HG02798 (cell line): ENCODE results near the gene SLC23A2.
"Not testable (repeated sequence)": the region's sequence is repeated elsewhere in the genome, so short reads cannot be mapped to it uniquely, and the experiment has no call there.

ENCODE experiments used
- ATAC-seq: cut with Tn5 transposase; IDR thresholded peaks from one replicate; pipeline ENCODE4 v1.9.1; 2021; ENCODE audit warnings: mild to moderate bottlenecking; ENCODE audit not compliant: unreplicated experiment, poor library complexity

The SLC23A2 gene

DNA sequence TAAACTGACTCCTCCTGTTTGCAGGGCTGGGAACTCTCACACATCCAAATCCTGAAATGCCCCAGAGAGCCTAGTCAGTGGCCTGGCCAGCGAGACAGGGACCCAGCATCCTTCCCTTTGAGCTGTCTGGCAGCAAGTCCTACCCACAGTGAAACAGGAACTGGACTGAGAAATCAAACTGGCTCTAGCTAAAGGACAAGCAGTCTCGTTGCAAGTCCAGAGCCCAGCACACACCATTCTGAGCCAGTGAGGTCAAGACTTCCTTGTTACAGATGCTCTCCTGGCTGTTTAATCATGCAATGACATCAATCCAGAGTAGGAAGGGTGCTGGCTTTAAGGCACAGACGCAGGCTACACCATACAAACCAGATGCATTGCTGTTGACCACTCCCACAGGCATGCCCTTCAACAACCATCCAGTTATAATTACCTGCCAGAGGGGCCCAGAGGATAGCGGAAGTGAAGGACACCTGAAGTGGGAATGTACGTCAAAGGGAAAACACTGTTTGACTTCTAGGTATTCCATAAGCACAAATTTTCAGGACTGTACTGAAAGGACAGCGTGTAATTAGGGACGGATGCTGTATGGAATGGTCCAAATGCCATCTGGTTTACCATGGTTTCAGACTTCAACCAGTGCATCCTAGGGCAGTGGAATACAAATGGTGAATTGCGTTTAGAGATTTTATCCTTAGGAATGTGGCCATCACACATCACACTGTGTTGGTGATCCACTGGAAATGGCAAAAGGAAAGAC, 114.4 kb downstream of the SLC23A2 start:
- no peak for ATAC-seq

DNA sequence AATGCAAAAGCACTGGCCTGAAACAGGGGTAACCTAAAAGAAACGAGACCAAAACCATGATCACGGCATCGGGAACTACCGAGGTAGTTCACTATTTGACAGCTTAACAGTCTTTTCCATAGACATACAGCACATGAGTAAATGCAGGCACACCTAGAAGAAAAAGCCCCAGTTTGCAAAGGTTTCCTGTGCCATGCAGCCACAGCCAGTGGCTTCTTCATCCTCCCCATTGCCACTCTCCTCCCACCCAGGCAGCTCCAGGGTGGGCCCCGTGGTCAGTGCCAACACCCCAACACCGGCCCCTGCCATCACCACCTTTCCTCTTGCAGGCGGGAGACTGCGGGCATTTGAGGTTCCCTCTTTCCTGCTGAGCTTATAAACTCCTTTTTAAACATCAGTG, 115.4 kb downstream of the SLC23A2 start:
- no peak for ATAC-seq

GRCh38 chr20:4883546-4883945, 117.8 kb downstream of the SLC23A2 start:
- no peak for ATAC-seq

- ATAC-seq = no peak
These were observed 118.3 kb downstream of the SLC23A2 start for GRCh38 chr20:4883051-4883450.

DNA sequence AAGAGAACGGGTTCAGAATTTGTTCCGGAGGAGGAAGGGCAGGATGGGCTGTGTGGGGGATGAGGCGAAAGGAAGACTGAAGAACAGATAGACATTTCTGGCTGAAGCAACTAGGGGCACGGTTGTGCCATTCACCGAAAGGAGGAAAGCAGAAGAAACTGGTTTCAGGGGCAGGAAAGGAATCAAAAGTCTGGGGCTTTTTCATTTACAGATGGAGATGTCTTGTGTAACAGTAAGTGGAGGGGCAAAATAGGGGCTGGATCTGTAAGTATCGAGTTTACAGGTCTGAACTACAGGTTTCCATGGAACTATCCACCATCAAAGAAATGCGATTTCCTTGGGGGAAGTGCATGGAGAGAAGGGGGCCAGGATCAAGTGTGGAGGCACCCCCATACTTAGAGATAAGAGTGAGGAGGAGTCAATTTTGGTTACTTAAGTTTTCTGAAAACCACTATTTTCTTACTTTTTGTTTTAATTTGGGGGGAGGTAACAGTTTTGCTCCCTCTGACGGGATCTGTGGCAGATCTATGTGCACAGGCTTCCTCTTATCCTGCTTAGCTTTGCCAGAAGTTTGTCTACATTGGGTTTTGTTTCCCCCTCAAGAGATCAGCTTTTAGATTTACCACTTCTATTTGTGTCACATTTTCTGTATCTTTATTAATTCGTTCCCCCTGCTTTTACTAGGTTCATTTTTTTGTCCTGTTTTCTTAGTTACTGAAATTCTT, 120.1 kb downstream of the SLC23A2 start:
- no peak for ATAC-seq

GRCh38 chr20:4880051-4880450, 121.3 kb downstream of the SLC23A2 start:
- no peak for ATAC-seq

DNA sequence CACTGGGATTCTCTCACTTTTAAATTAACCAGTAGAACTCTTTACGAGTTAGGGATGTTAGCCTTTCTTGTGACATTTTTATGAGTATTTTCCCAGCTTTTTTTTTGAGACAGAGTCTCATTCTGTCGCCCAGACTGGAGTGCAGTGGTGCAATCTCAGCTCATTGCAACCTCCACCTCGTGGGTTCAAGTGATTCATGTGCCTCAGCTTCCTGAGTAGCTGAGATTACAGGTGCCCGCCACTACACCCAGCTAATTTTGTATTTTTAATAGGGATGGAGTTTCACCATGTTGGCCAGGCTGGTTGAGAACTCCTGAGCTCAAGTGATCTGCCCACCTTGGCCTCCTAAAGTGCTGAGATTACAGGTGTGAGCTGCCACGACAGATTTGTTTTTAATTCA, 123.2 kb downstream of the SLC23A2 start:
- ATAC-seq = not testable (repeated sequence)

DNA sequence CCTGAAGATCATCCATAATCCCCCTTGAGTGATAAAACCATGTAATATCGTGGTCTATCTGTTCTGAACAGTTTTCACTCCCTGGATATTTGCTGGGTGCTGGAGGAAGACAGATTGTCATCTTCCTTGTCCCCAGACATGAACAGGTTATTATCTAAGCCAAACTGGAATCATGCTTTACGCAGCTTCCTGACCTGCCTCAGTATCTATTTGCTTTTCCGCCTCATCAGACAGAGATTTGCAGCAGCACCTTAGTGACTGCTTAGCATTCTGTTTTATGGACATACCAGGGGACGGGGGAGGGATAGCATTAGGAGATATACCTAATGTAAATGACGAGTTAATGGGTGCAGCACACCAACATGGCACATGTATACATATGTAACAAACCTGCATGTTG, 124.6 kb downstream of the SLC23A2 start:
- no peak for ATAC-seq

GRCh38 chr20:4876301-4876700, 125.0 kb downstream of the SLC23A2 start:
- no peak for ATAC-seq

GRCh38 chr20:4875578-4876067, 125.7 kb downstream of the SLC23A2 start:
- ATAC-seq = no peak

DNA sequence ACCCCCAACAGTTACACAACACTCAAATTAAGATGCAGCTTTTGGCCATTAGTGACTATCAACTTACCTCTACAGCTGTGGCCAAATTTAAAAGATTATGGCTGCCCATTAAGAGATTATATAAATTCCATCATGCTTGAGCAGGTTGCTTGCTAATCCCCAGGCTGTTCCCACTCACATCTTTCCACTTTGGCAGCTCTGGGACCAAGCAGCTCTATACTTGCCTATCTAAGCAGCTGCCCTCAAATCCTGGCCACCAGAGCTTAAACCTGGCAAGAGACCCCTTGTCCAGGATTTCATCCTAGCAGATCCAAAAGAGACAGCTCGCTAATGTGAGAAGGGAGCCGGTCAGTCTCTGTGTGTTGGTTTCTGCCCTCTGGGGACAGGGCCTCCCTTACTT, 127.9 kb downstream of the SLC23A2 start:
- ATAC-seq = no peak

DNA sequence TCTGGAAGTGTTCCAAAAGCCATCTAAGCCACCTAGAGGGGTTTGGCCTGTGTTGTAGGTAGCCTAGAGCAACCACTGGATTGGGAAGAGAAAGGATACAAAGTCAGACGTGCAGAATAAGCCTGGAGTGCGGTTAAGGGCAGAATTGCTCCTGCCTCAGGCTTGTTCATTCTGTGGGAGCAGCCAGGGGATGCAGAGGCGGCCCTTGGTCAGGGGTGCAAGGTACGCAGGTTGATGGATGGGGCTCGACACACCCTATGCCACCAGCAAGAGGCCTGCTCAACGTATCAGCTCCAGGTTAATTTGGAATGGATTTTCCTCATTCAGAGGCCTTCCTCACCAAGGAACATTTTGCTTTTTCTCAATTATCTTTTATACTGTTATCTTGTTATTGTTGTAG, 129.8 kb downstream of the SLC23A2 start:
- no peak for ATAC-seq

GRCh38 chr20:4870906-4871305, 130.4 kb downstream of the SLC23A2 start:
- ATAC-seq = no peak

GRCh38 chr20:4869290-4870193, 131.8 kb downstream of the SLC23A2 start:
- no peak for ATAC-seq

GRCh38 chr20:4867051-4867450, 134.3 kb downstream of the SLC23A2 start:
- ATAC-seq = no peak

- ATAC-seq = no peak
These were observed 134.9 kb downstream of the SLC23A2 start for GRCh38 chr20:4866429-4866828.

DNA sequence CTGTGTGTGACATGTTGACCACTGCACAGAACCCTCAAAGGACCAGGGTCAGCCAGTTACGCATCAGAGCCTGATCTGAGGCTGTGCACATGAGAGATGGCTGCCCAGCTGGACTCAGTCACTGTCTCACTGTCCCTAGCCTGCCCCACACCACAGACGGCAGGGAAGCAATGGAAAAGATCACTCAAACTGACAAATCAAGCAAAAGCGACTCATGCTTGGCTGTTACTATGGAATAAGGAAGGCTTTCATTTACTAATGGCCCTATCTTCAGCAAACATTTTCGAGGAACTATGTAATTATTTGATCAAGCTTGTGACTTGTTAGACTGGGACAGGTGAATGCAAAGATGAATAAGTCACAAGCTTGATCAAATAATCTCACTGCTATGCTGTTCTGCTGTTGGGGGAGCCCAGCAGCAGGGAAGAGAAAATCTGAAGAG, 137.0 kb downstream of the SLC23A2 start:
- ATAC-seq = no peak

GRCh38 chr20:4862661-4863060, 138.6 kb downstream of the SLC23A2 start:
- no peak for ATAC-seq

- no peak for ATAC-seq
These were observed 139.3 kb downstream of the SLC23A2 start for GRCh38 chr20:4861961-4862360.

DNA sequence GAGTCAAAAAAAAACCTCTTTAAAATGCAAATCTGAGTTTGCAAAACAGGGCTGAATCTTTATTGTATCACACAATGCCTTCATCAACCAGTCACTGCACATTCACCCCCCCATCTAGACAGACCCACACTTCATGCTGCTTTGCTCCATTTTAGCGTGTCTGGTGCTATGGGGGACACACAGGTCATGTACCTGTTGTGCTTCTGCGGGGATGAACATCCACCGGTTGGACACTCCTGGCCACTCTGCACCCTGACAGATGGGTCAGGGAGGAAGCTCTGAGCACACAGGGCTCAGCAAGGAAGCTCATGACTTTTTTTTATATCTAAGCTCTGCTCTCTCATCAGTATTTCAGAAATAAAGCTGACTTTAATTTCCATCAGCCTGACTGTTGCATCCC, 143.3 kb downstream of the SLC23A2 start:
- ATAC-seq = no peak
